HG03159 (cell line): ENCODE data around the gene IP6K3.

Experiments
- ATAC-seq: cut with Tn5 transposase; IDR thresholded peaks from one replicate; pipeline ENCODE4 v1.9.1; 2021; ENCODE audit warnings: mild to moderate bottlenecking, moderate library complexity; ENCODE audit not compliant: unreplicated experiment

IP6K3 gene

DNA sequence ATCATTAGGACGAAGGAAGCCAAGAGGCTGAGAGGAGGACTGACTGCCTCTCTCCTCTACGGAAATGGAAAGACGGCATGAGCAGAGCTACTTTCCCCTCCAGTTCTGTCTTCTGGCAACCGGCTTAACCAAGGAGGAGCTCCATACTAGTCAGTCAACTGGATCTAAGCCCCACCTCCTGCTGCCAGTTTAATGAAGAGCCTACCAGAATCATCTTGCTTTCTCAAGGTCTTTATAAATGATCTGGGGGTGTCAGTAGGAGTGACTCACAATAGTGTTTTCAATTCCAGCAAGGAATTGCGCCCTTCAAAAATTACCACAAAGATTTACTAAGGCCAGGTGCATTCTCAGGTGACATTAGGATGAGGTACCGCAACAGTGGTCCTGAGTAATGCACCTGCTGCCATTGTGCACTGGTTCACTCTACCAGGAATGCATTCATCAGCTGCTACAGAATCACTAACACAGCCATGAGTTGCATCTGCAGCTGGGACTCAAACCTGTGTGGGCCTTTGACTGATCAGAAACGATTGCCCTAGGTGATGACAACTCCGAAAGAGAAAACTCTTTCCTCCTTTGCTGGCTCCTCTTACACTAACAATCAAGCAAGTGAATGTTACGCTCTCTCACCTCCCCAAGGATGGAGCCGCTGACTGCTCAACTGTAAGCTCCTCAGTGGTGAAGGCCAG is 38.0 kb downstream of the IP6K3 start:
- no peak for ATAC-seq

DNA sequence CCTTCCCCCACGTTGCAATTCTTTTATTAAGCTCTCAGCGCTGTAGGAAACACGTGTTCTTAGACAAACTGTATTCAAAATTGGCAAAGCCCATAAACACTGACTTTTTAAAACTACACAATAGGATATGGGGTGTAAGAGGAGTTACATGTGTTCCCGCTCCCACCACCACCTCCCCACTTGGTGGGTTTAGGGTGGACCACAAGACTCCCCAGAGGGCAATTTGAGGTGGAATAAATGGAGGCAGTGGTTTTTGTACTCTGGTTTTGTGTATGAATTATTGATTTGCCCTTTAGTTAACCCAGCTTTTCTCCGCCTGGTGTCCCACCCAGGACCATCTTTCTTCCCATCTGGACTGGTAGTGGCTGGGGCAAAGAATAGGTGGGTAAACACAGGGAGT is 38.9 kb downstream of the IP6K3 start:
- ATAC-seq = no peak

DNA sequence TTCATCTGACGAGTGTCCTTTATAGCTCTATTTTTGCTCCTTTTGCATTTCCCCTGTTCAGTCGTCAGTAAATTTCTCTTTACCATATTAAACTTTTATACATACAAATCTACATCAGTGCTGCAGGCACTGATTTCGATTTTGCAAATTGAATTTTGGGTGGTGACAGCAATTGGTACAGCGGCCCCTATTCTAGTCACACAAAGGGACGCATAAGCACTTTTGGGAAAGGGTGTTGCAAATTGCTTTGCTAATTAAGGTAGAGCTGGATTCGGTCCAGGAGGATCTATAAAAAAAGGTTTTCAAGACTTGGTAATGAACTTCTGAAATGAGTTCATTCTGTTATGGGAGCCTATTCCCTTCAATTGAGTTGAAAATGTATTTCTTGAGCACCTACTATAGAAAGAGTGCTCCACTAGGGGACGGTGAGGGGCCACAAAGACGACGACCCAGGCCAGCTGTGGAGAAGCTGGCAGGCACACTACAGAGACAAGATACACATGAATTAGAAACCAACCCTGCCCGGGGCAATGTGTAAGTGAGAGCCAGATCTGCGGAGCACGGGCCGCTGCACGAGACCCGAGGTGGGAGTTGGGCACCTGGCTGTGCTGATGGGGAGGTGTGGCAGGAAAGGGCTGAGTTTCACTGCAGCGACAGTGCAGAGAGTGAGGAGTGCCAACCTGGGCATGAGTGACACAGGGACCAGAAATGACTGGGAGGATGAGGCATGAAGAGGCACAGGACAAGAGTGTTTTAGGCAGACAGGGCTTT is 40.6 kb downstream of the IP6K3 start:
- ATAC-seq = no peak

DNA sequence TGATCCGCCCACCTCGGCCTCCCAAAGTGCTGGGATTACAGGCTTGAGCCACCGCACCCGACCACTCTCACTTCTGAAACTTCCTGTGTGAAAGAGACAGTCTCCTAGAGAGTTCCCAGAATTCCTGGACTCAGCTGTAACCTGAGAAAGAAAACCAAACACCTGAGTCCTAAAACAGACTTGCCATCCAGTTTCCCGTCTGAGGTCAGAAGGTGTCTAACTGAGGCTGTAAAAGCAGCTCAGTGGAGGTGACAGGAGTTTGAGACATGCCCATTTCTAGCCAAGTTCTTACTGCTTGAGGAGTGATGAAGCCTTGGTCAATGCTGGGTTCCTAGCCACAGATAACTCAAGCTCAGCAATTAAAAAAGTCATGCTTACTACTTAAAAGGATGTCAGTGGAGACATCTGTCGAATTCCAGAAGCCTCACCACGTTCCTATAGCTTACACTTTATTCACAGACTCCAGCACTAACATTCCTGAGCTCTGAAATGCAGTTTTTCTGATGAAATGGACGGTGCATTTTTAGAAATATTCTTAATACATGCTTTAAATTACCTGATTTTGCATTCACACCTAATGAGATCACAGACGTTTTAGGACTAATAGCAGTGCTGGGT is 41.3 kb downstream of the IP6K3 start:
- no peak for ATAC-seq

DNA sequence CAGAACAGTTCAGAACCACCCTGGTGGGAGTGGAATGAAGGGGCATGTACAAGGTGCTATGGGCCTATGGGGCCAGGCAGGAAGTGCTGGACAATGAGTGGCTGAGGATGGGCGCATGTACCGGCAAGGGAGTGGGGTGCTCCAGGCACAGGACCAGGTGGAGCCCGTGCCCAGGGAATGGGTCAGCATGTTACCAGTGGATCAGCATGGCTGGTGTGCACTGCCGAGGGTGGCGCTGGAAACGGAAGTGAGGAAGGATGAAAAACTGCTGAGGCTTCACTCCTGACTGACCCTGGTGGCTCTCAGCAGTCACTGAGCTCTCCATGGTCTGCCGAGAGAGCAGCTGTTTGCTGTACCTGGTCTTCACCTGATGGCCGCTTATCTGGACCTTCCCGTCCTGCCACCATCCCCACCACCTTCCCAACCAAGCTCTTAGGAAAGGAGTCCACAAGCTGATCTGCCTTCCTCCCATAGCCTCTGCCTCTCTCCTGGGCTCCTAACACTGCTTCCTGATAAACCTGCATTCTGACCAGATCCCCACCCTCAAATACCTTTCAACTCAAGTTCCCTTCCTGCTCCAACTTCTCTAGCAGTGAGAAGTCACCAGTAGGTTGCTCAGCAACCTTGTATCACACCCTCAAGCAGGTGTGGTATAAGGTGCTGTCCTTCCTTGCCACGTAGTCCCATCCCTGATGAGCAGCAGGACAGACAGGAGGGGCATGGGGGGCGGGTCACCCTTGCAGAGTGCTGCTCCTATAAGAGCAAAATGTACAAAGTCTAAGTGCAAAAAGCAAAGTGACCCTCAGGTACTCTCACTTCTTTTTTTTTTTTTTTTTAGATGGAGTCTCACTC is 42.3 kb downstream of the IP6K3 start:
- no peak for ATAC-seq

GRCh38 chr6:33702345-33702977 is 44.2 kb downstream of the IP6K3 start:
- no peak for ATAC-seq

DNA sequence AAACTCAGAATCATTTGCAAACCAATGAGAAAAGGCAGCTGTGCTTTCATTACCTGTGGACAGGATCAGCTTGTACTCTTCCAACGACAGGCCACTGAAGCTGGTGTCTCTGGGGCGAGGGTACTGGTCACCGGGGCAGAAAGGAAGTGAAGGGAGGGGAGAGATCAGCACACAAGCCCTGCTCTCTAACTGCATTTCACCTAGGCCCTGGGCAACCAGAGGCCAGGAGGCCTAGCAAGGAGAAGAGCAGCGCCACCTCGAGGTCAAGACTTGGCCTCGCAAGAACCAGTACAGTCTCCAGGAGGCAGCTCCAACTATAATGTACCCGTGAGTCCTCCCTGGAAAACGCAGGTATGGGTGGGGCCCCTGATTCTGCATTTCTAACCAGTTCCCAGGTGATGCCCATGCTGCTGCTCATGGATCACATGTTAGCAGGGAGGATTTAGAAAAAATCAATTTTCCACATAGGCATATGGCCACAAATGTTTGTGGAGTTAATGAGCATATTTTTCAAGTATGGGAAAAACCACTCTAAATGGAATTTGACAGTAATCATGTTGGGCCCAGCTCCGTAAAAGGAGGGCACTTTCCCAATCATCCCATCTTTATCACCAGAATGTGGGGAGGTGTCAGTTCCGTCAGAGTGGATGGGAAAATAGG is 46.2 kb downstream of the IP6K3 start:
- ATAC-seq = peak; percentile 64

DNA sequence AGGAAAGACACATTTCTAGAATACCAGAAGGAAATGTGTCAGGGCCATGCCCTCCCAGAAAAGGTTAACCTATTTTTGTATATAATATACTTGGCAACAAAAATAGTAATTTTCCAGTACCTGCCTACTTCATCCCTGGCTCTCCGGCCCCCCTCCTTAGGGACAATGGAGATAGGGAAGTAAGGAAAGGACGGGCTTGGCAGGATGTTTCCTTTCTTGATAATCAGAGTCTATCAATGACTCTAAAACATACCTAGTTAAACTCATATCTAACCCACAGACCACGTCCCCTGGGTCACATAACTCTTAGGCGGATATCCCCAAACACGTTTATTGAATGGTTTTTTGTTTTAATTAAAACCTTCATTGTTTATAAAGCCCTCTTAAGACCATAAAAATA is 47.0 kb downstream of the IP6K3 start:
- no peak for ATAC-seq

- no peak for ATAC-seq
These were observed 47.6 kb downstream of the IP6K3 start for GRCh38 chr6:33699131-33699530.

GRCh38 chr6:33698494-33698893 is 48.2 kb downstream of the IP6K3 start:
- no peak for ATAC-seq

DNA sequence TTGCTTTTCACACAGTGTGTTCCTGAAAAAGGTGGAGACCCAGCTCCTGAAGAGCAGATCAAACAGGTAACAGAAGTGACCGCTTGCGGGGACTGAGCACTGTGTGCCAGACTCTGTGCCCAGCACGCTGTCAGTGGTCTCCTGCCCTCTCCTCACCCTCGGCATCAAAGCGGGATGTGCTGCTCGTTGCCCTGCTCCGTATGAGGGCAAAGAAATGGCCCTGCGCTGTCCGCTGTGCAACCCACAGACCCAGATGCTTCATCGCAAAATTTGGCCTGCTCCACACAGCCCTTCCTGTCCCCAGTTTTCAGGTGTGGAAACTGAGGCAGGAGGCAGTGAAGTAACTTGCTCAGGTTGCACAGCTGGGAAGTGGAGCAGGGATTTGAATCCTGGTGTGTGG is 48.9 kb downstream of the IP6K3 start:
- ATAC-seq = no peak

- ATAC-seq = no peak
These were observed 49.9 kb downstream of the IP6K3 start for GRCh38 chr6:33696548-33697518.

DNA sequence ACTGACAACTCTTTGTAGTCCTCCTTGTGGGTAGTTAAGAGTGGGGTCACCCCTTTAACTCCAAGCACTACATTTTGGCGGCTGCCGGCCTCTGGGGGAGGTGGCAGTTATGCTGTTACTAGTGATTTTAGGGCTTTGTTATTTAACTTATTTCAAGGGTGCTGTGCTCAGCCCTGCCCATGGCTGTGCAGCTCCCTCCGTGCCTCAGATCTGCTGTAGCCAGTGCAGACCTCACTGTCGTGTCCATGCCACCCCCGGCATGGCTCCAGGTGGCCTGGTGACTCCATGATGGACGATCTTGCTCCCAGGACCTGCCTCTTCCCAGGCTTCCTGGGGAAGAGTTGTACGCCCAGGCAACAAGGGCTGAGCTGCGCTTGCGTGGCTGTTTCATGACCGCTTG is 50.6 kb downstream of the IP6K3 start:
- ATAC-seq = no peak

- no peak for ATAC-seq
These were observed 51.2 kb downstream of the IP6K3 start for GRCh38 chr6:33695451-33695887.

- no peak for ATAC-seq
These were observed 51.7 kb downstream of the IP6K3 start for GRCh38 chr6:33694977-33695376.

- ATAC-seq = no peak
These were observed 52.2 kb downstream of the IP6K3 start for GRCh38 chr6:33694401-33694931.

GRCh38 chr6:33693186-33694105 is 53.3 kb downstream of the IP6K3 start:
- no peak for ATAC-seq

GRCh38 chr6:33692760-33693158 is 53.9 kb downstream of the IP6K3 start:
- ATAC-seq = no peak
